H1 (cell line): ENCODE results near the gene EFHD1. TPM values are rescaled to one million over a fixed set of nuclear protein-coding genes. Genes with fewer than 3 reads are reported as not detected.

Source experiments
- CTCF ChIA-PET: fragments of 300-600 bp; sonication (Branson Sonifier 250); formaldehyde crosslinking; loops from one replicate; lab custom pipeline; 2021; ENCODE audit not compliant: partially characterized antibody; lab: Charles Lee
- POLR2A ChIA-PET: fragments of 300-600 bp; sonication (Branson Sonifier 250); formaldehyde crosslinking; loops from one replicate; lab custom pipeline; 2021; ENCODE audit warnings: inconsistent platforms; ENCODE audit not compliant: partially characterized antibody; lab: Charles Lee
- DNase-seq, 2 experiments: peaks; one replicate each; pipeline versions ENCODE4 v3.0.0 to v3.0.0-alpha.2; 2010 to 2022; ENCODE audit warnings: low spot score in 2 of 2, low read depth in 1 of 2, mixed read lengths in 1 of 2
- FAIRE-seq: peaks from 2 replicates; lab custom pipeline; 2011; peaks lifted over from hg19 to GRCh38; lab: Jason Lieb, UNC
- H2AFZ ChIP-seq: 2 replicates; pipeline ENCODE4 v1.8.1; 2012; ENCODE audit warnings: low read length, inconsistent platforms
- H2AK5ac ChIP-seq: 2 replicates; pipeline ENCODE4 v1.6.1; 2013; ENCODE audit warnings: low read depth, low read length
- H2BK120ac ChIP-seq: replicated peaks from 2 replicates; pipeline ENCODE3; 2013; ENCODE audit warnings: low read depth, low read length, inconsistent platforms
- H2BK12ac ChIP-seq: 2 replicates; pipeline ENCODE4 v1.6.1; 2013; ENCODE audit warnings: low read depth, low read length
- H2BK15ac ChIP-seq: 2 replicates; pipeline ENCODE4 v1.6.1; 2013; ENCODE audit warnings: low read length
- H2BK20ac ChIP-seq: 2 replicates; pipeline ENCODE4 v1.6.1; 2013; ENCODE audit warnings: low read length
- H2BK5ac ChIP-seq: 2 replicates; pipeline ENCODE4 v1.6.1; 2013; ENCODE audit warnings: low read depth, low read length
- H3K14ac ChIP-seq: 2 replicates; pipeline ENCODE4 v1.6.1; 2013; ENCODE audit warnings: inconsistent platforms; ENCODE audit not compliant: insufficient read length
- H3K18ac ChIP-seq: 2 replicates; pipeline ENCODE4 v1.6.1; 2013; ENCODE audit warnings: low read length; ENCODE audit errors: extremely low read depth
- H3K23ac ChIP-seq: 2 replicates; pipeline ENCODE4 v1.6.1; 2013; ENCODE audit warnings: inconsistent platforms; ENCODE audit not compliant: insufficient read length
- H3K23me2 ChIP-seq: 2 replicates; pipeline ENCODE4 v1.6.1; 2013; ENCODE audit warnings: low read depth, low read length
- H3K27ac ChIP-seq: 2 replicates; pipeline ENCODE4 v1.6.1; 2011; ENCODE audit warnings: low read depth, low read length, inconsistent platforms
- H3K27me3 ChIP-seq, 4 experiments: replicated peaks in 1 of 4; 1 replicate in 1 of 4; 2 replicates in 3 of 4; pipeline versions ENCODE4 v1.6.1 to v1.8.1; 2011 to 2013; ENCODE audit warnings: low read length in 3 of 4, mild to moderate bottlenecking in 3 of 4, inconsistent platforms in 2 of 4, mixed read lengths in 2 of 4, moderate library complexity in 1 of 4; ENCODE audit not compliant: control insufficient read depth in 3 of 4, insufficient read depth in 3 of 4; ENCODE audit errors: extremely low read depth in 1 of 4
- H3K36me3 ChIP-seq, 4 experiments: 2 replicates each; pipeline versions ENCODE4 v1.6.1 to v1.8.1; 2011 to 2013; ENCODE audit warnings: mild to moderate bottlenecking in 4 of 4, low read length in 3 of 4, moderate library complexity in 2 of 4, control low read depth in 1 of 4, inconsistent platforms in 1 of 4; ENCODE audit not compliant: insufficient read depth in 4 of 4, control insufficient read depth in 2 of 4
- H3K4ac ChIP-seq: replicated peaks from 2 replicates; pipeline ENCODE3; 2013; ENCODE audit warnings: low read length, low read depth, mixed read lengths, inconsistent platforms; ENCODE audit not compliant: insufficient read length
- H3K4me1 ChIP-seq, 4 experiments: replicated peaks in 1 of 4; 1 replicate in 1 of 4; 2 replicates in 3 of 4; pipeline versions ENCODE4 v1.6.1 to v1.8.1; 2011 to 2013; ENCODE audit warnings: low read length in 3 of 4, inconsistent platforms in 2 of 4, mixed read lengths in 1 of 4; ENCODE audit not compliant: insufficient read depth in 4 of 4, control insufficient read depth in 3 of 4
- H3K4me2 ChIP-seq, 2 experiments: 2 replicates each; pipeline versions ENCODE4 v1.6.1 to v1.8.1; 2011 to 2013; ENCODE audit warnings: low read depth in 2 of 2, low read length in 2 of 2, control low read depth in 1 of 2, inconsistent platforms in 1 of 2, mild to moderate bottlenecking in 1 of 2; ENCODE audit not compliant: insufficient read depth in 1 of 2
- H3K4me3 ChIP-seq, 4 experiments: fragments of 200-600, 300-600 bp in 1 of 4; sonication (generic), shearing (Covaris generic), sonication (Bioruptor Twin) in 1 of 4; 2 replicates each; pipeline versions ENCODE4 v1.5.1 to v1.8.1; 2011 to 2016; ENCODE audit warnings: low read length in 4 of 4, low read depth in 3 of 4, control low read depth in 2 of 4, inconsistent platforms in 2 of 4, mild to moderate bottlenecking in 2 of 4, mixed read lengths in 1 of 4, moderate library complexity in 1 of 4; ENCODE audit not compliant: insufficient read depth in 2 of 4; ENCODE audit errors: extremely low read depth in 1 of 4
- H3K56ac ChIP-seq: replicated peaks from 2 replicates; pipeline ENCODE3; 2013; ENCODE audit warnings: low read depth, mild to moderate bottlenecking, mixed read lengths, low read length, inconsistent platforms; ENCODE audit not compliant: insufficient read length
- H3K79me1 ChIP-seq: 2 replicates; pipeline ENCODE4 v1.6.1; 2013; ENCODE audit warnings: low read depth, low read length, control low read depth
- H3K79me2 ChIP-seq, 2 experiments: 2 replicates each; pipeline versions ENCODE4 v1.6.1 to v1.8.1; 2012 to 2013; ENCODE audit warnings: low read length in 2 of 2, mild to moderate bottlenecking in 2 of 2, inconsistent platforms in 1 of 2; ENCODE audit not compliant: insufficient read depth in 2 of 2, control insufficient read depth in 1 of 2
- H3K9ac ChIP-seq, 4 experiments: replicated peaks in 1 of 4; 1 replicate in 1 of 4; 2 replicates in 3 of 4; pipeline versions ENCODE4 v1.6.1 to v1.8.1; 2011 to 2013; ENCODE audit warnings: low read depth in 3 of 4, low read length in 3 of 4, control low read depth in 2 of 4, mild to moderate bottlenecking in 2 of 4, moderate library complexity in 2 of 4, inconsistent platforms in 1 of 4; ENCODE audit errors: extremely low read depth in 1 of 4
- H3K9me3 ChIP-seq, 2 experiments: 2 replicates each; pipeline versions ENCODE4 v1.6.1 to v1.8.1; 2012 to 2013; ENCODE audit warnings: mild to moderate bottlenecking in 2 of 2, moderate library complexity in 2 of 2, control low read depth in 1 of 2, inconsistent platforms in 1 of 2, low read depth in 1 of 2, low read length in 1 of 2, mixed read lengths in 1 of 2; ENCODE audit not compliant: insufficient read depth in 2 of 2
- H4K20me1 ChIP-seq, 2 experiments: replicated peaks in 1 of 2; 2 replicates each; pipeline versions ENCODE3 to v1.8.1; 2011 to 2013; ENCODE audit warnings: inconsistent platforms in 2 of 2, low read length in 2 of 2, mild to moderate bottlenecking in 1 of 2; ENCODE audit not compliant: insufficient read depth in 2 of 2, control insufficient read depth in 1 of 2
- H4K5ac ChIP-seq: 2 replicates; pipeline ENCODE4 v1.6.1; 2013; ENCODE audit warnings: low read length, low read depth, mixed read lengths, inconsistent platforms; ENCODE audit not compliant: insufficient read length
- H4K8ac ChIP-seq: 2 replicates; pipeline ENCODE4 v1.8.0; 2013; ENCODE audit warnings: mild to moderate bottlenecking, moderate library complexity, low read length, inconsistent platforms; ENCODE audit not compliant: insufficient read depth; ENCODE audit errors: extremely low read depth
- H4K91ac ChIP-seq: replicated peaks from 2 replicates; pipeline ENCODE3; 2013; ENCODE audit warnings: low read length, mixed read lengths, inconsistent platforms; ENCODE audit not compliant: insufficient read length
- ASH2L ChIP-seq: fragments of 200-600, 300-600 bp; sonication (generic); IDR thresholded peaks from one replicate; pipeline ENCODE4 v1.7.1; 2017; ENCODE audit warnings: low read length
- CBX5 ChIP-seq: fragments of 300-800, 300-1000 bp; sonication (generic); IDR thresholded peaks from 2 replicates; pipeline ENCODE4 v1.7.1; 2016; ENCODE audit warnings: antibody characterized with exemption, low read length, low read depth
- EZH2 ChIP-seq: fragments of 200-600 bp; sonication (generic); IDR thresholded peaks from 2 replicates; pipeline ENCODE4 v1.7.1; 2012; ENCODE audit warnings: low read depth, mild to moderate bottlenecking, moderate library complexity, low read length, inconsistent platforms; ENCODE audit not compliant: severe bottlenecking
- FOSL1 ChIP-seq: IDR thresholded peaks from 2 replicates; pipeline ENCODE4 v1.6.1; 2011; ENCODE audit warnings: mild to moderate bottlenecking, low read depth, low read length, moderate library complexity; ENCODE audit not compliant: insufficient read depth
- NANOG ChIP-seq: IDR thresholded peaks from 2 replicates; pipeline ENCODE4 v1.6.1; 2011; ENCODE audit warnings: low read length, low read depth, mild to moderate bottlenecking, inconsistent platforms; ENCODE audit not compliant: insufficient read depth, poor library complexity, severe bottlenecking
- RNF2 ChIP-seq: fragments of 200-900, 300-1000 bp; sonication (generic); IDR thresholded peaks from 2 replicates; pipeline ENCODE4 v1.7.1; 2016; ENCODE audit warnings: borderline replicate concordance, low read depth, mild to moderate bottlenecking, antibody characterized with exemption, low read length; ENCODE audit not compliant: poor library complexity, severe bottlenecking; ENCODE audit errors: missing control alignments
- SP1 ChIP-seq: IDR thresholded peaks from 2 replicates; pipeline ENCODE4 v1.6.1; 2011; ENCODE audit warnings: low read depth, low read length
- SP4 ChIP-seq: IDR thresholded peaks from 2 replicates; pipeline ENCODE4 v1.6.1; 2012; ENCODE audit warnings: low read length, inconsistent platforms
- ZNF274 ChIP-seq: IDR thresholded peaks from 2 replicates; pipeline ENCODE4 v1.7.0; 2012; ENCODE audit warnings: low read length, borderline replicate concordance; ENCODE audit errors: extremely low read depth
- WGBS, 2 experiments: shearing (Covaris generic) in 1 of 2; methylation state at CpG; one replicate each; pipeline versions ENCODE4 v1.1.6 to v1.1.7; 2013 to 2015; ENCODE audit warnings: low lambda C conversion rate in 2 of 2, mixed read lengths in 2 of 2, inconsistent platforms in 1 of 2, low coverage in 1 of 2, missing lambda C conversion rate in 1 of 2; ENCODE audit not compliant: insufficient replicate concordance in 2 of 2, insufficient coverage in 1 of 2, insufficient read length in 1 of 2; ENCODE audit errors: extremely low coverage in 1 of 2, missing lambda C conversion rate in 1 of 2; 5-methylcytosine and 5-hydroxymethylcytosine counted together
- polyA plus RNA-seq, 7 experiments: library from polyadenylated mRNA; depleted of rRNA in 3 of 7; stranded (reverse) in 5 of 7; unstranded in 2 of 7; fragments of >200 nt in 5 of 7; fragments of 200-250 nt in 2 of 7; gene quantifications; 1 replicate in 5 of 7; 2 replicates in 1 of 7; 4 replicates in 1 of 7; pipeline versions ENCODE4 v1.2.1 to v1.2.3, GENCODE V29; 2011 to 2013; ENCODE audit warnings: missing spikeins in 2 of 7, mixed read lengths in 2 of 7
- total RNA-seq: library from RNA; stranded (reverse); fragmentation: NEBNext Ultra II Directional; extraction: Animal tissue kit (Norgen Biotek cat#: 25700); gene quantifications from 2 replicates; pipeline ENCODE4 v1.2.1, GENCODE V29; 2021
- TF ChIP-seq, protein P1 (sequence below): IDR thresholded peaks from 2 replicates; pipeline ENCODE4 v1.6.1; 2012; ENCODE audit warnings: inconsistent platforms
- TF ChIP-seq, protein P2 (sequence below): IDR thresholded peaks from 2 replicates; pipeline ENCODE4 v1.6.1; 2011; ENCODE audit warnings: low read depth, mild to moderate bottlenecking, low read length; ENCODE audit not compliant: insufficient read depth

EFHD1 gene
- total and polyA plus RNA-seq, 2 of the 8 experiments (the other 6 are each of a cell fraction or from before 2014, with no cell fraction given), result 3.4 to 4.5 TPM

- ChIA-PET CTCF (interaction anchor here (1.9 kb wide), 1 partner anchor 78 kb away, joined by 6 read pairs; no protein-coding TSS in a partner anchor), POLR2A (interaction anchor here (1.8 kb wide), 1 partner anchor 9 kb away, joined by 6 read pairs; no protein-coding TSS in a partner anchor)
- Histone ChIP-seq H3K23ac (no peak overlapping the region), H2BK12ac (no peak overlapping the region), H3K27me3 (no peaks in the 10 kb centered on the region), H3K4me2 (no peak overlapping the region), H3K4me3 (no peak overlapping the region), H3K14ac (no peak overlapping the region), H3K36me3 (no peaks in the 10 kb centered on the region), H3K4ac (no peak overlapping the region), H2AK5ac (no peak overlapping the region), H4K20me1 (no peaks in the 10 kb centered on the region), H3K27ac (no peak overlapping the region), H3K18ac (no peak overlapping the region), H3K23me2 (no peaks in the 10 kb centered on the region), H3K79me1 (no peaks in the 10 kb centered on the region), H4K5ac (no peak overlapping the region), H3K9me3 (no peaks in the 10 kb centered on the region), H2BK15ac (no peak overlapping the region), H3K79me2 (no peaks in the 10 kb centered on the region), H2AFZ (no peak overlapping the region), H3K56ac (no peak overlapping the region), H4K8ac (no peak overlapping the region), H2BK5ac (no peak overlapping the region), H3K9ac (no peak overlapping the region), H2BK20ac (no peak overlapping the region), H2BK120ac (no peak overlapping the region), H4K91ac (no peak overlapping the region), H3K4me1 (no peaks in the 10 kb centered on the region)
- FAIRE-seq, result no peak
- 86% methylated on average over 3 of the region's 3 CpGs; no CpG with 5 or more reads in 1 of the 2 experiments for WGBS, 2 experiments
- DNase-seq, result no peak
- TF ChIP-seq CBX5 (no peak), SP4 (no peak), NANOG (no peak), FOSL1 (no peak), RNF2 (no peak), ASH2L (no peak), EZH2 (no peak), ZNF274 (no peak), SP1 (no peak)
- TF ChIP-seq, protein P1, sequence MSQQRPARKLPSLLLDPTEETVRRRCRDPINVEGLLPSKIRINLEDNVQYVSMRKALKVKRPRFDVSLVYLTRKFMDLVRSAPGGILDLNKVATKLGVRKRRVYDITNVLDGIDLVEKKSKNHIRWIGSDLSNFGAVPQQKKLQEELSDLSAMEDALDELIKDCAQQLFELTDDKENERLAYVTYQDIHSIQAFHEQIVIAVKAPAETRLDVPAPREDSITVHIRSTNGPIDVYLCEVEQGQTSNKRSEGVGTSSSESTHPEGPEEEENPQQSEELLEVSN, result no peak
- TF ChIP-seq, protein P2, sequence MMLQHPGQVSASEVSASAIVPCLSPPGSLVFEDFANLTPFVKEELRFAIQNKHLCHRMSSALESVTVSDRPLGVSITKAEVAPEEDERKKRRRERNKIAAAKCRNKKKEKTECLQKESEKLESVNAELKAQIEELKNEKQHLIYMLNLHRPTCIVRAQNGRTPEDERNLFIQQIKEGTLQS, result no peak
Measured at GRCh38 chr2:232689152-232689910, 55.9 kb downstream of the EFHD1 start.
